CD4-positive, alpha-beta T cell treated with Interferon gamma for 1 hour (primary cell): ENCODE data around the gene LUZP1.

Source experiments
- DNase-seq: peaks from one replicate; pipeline ENCODE4 v3.0.0-alpha.2; 2020

The LUZP1 gene

GRCh38 chr1:23150742-23151141 lies 17.9 kb downstream of the LUZP1 start:
- no peak for DNase-seq

GRCh38 chr1:23150125-23150524 lies 18.5 kb downstream of the LUZP1 start:
- no peak for DNase-seq

GRCh38 chr1:23149114-23149513 lies 19.5 kb downstream of the LUZP1 start:
- no peak for DNase-seq

GRCh38 chr1:23148084-23148483 lies 20.6 kb downstream of the LUZP1 start:
- no peak for DNase-seq

- DNase-seq = no peak
Observed at GRCh38 chr1:23140940-23141596, 27.6 kb downstream of the LUZP1 start.

- no peak for DNase-seq
Observed at GRCh38 chr1:23135268-23135667, 33.4 kb downstream of the LUZP1 start.

- no peak for DNase-seq
Observed at GRCh38 chr1:23134055-23134454, 34.6 kb downstream of the LUZP1 start.

GRCh38 chr1:23133587-23133986 lies 35.1 kb downstream of the LUZP1 start:
- no peak for DNase-seq

GRCh38 chr1:23132033-23132432 lies 36.6 kb downstream of the LUZP1 start:
- no peak for DNase-seq

- no peak for DNase-seq
Observed at GRCh38 chr1:23129846-23130245, 38.8 kb downstream of the LUZP1 start.

- no peak for DNase-seq
Observed at GRCh38 chr1:23126801-23127200, 41.9 kb downstream of the LUZP1 start.

GRCh38 chr1:23126200-23126599 lies 42.5 kb downstream of the LUZP1 start:
- no peak for DNase-seq

- no peak for DNase-seq
Observed at GRCh38 chr1:23125489-23125888, 43.2 kb downstream of the LUZP1 start.

GRCh38 chr1:23124259-23125026 lies 44.2 kb downstream of the LUZP1 start:
- no peak for DNase-seq

- no peak for DNase-seq
Observed at GRCh38 chr1:23123528-23123927, 45.1 kb downstream of the LUZP1 start.

- DNase-seq = no peak
Observed at GRCh38 chr1:23122796-23123195, 45.9 kb downstream of the LUZP1 start.

GRCh38 chr1:23122023-23122748 lies 46.5 kb downstream of the LUZP1 start:
- DNase-seq = no peak

GRCh38 chr1:23120383-23120782 lies 48.3 kb downstream of the LUZP1 start:
- no peak for DNase-seq

- DNase-seq = peak; percentile 67
Observed at GRCh38 chr1:23118957-23119792, 49.5 kb downstream of the LUZP1 start.

- no peak for DNase-seq
Observed at GRCh38 chr1:23118407-23118806, 50.2 kb downstream of the LUZP1 start.

- no peak for DNase-seq
Observed at GRCh38 chr1:23116921-23117699, 51.5 kb downstream of the LUZP1 start.

- DNase-seq = no peak
Observed at GRCh38 chr1:23116216-23116836, 52.3 kb downstream of the LUZP1 start.
